ENCODE results near the gene PRRT1.
"Not testable (repeated sequence)": the region's sequence is repeated elsewhere in the genome, so short reads cannot be mapped to it uniquely, and the experiment has no call there.

Gene PRRT1

GRCh38 chr6:32126880-32127279 is 24.9 kb downstream of the PRRT1 start:
- DNase-seq (ENCODE audit: low read depth, low spot score) = no peak

- no peak for DNase-seq (ENCODE audit: low read depth, low spot score)
Measured at GRCh38 chr6:32123681-32124080, 28.1 kb downstream of the PRRT1 start.

GRCh38 chr6:32120573-32121059 is 31.1 kb downstream of the PRRT1 start:
- no peak for DNase-seq (ENCODE audit: low read depth, low spot score)

GRCh38 chr6:32118782-32119628 is 32.7 kb downstream of the PRRT1 start:
- DNase-seq (ENCODE audit: low read depth, low spot score) = peak; percentile 94

- DNase-seq (ENCODE audit: low read depth, low spot score) = no peak
Measured at GRCh38 chr6:32117461-32117860, 34.3 kb downstream of the PRRT1 start.

- no peak for DNase-seq (ENCODE audit: low read depth, low spot score)
Measured at GRCh38 chr6:32116674-32117073, 35.1 kb downstream of the PRRT1 start.

- DNase-seq (ENCODE audit: low read depth, low spot score) = no peak
Measured at GRCh38 chr6:32115623-32116022, 36.1 kb downstream of the PRRT1 start.

- DNase-seq (ENCODE audit: low read depth, low spot score) = no peak
Measured at GRCh38 chr6:32114796-32115195, 36.9 kb downstream of the PRRT1 start.

- DNase-seq (ENCODE audit: low read depth, low spot score) = peak; percentile 84
Measured at GRCh38 chr6:32113386-32114352, 38.1 kb downstream of the PRRT1 start.

GRCh38 chr6:32112431-32112980 is 39.2 kb downstream of the PRRT1 start:
- DNase-seq (ENCODE audit: low read depth, low spot score) = no peak

- no peak for DNase-seq (ENCODE audit: low read depth, low spot score)
Measured at GRCh38 chr6:32111424-32112066, 40.2 kb downstream of the PRRT1 start.

GRCh38 chr6:32110632-32111031 is 41.1 kb downstream of the PRRT1 start:
- DNase-seq (ENCODE audit: low read depth, low spot score) = no peak

GRCh38 chr6:32109765-32110160 is 42.0 kb downstream of the PRRT1 start:
- no peak for DNase-seq (ENCODE audit: low read depth, low spot score)

- DNase-seq (ENCODE audit: low read depth, low spot score) = no peak
Measured at GRCh38 chr6:32109114-32109764, 42.5 kb downstream of the PRRT1 start, which contains the start of gene TNXB. Gene TNXB, minus strand, starts transcription at chr6:32109338. Its CDS starts 11,140 bp downstream, at chr6:32098198.

- no peak for DNase-seq (ENCODE audit: low read depth, low spot score)
Measured at GRCh38 chr6:32108727-32109113, 43.0 kb downstream of the PRRT1 start.

GRCh38 chr6:32108094-32108627 is 43.6 kb downstream of the PRRT1 start:
- DNase-seq (ENCODE audit: low read depth, low spot score) = no peak

GRCh38 chr6:32107406-32107805 is 44.3 kb downstream of the PRRT1 start:
- no peak for DNase-seq (ENCODE audit: low read depth, low spot score)

GRCh38 chr6:32105433-32105832 is 46.3 kb downstream of the PRRT1 start:
- peak; percentile 58 for DNase-seq (ENCODE audit: low read depth, low spot score)

- DNase-seq (ENCODE audit: low read depth, low spot score) = no peak
Measured at GRCh38 chr6:32102255-32102654, 49.5 kb downstream of the PRRT1 start.

- DNase-seq (ENCODE audit: low read depth, low spot score) = not testable (repeated sequence)
Measured at GRCh38 chr6:32100251-32100650, 51.5 kb downstream of the PRRT1 start.
